Stimulated activated CD8-positive, alpha-beta memory T cell treated with anti-CD3 and anti-CD28 coated beads, Interleukin-4, amount 100 ng/mL, for 4 hours (primary cell): ENCODE measurements around the gene BRD1.
"Not testable (repeated sequence)": the region's sequence is repeated elsewhere in the genome, so short reads cannot be mapped to it uniquely, and the experiment has no call there.

Experiments used
- DNase-seq, 2 donors: peaks; one replicate each; pipeline ENCODE4 v3.0.0-alpha.2; 2020; ENCODE audit warnings: low read depth in 2 of 2, low spot score in 1 of 2

Gene BRD1

GRCh38 chr22:49853981-49854831 lies 26.5 kb upstream of the BRD1 start:
- DNase-seq, result no peak

GRCh38 chr22:49852898-49853894 lies 25.5 kb upstream of the BRD1 start, which contains the start of gene ZBED4:
Gene ZBED4, plus strand, starts transcription at chr22:49853844. Its CDS starts 29,819 bp downstream, at chr22:49883663.
- DNase-seq, result peak; percentile 91 to 94

GRCh38 chr22:49852568-49852897 lies 24.9 kb upstream of the BRD1 start:
- DNase-seq, result not testable (repeated sequence)

GRCh38 chr22:49850959-49851802 lies 23.5 kb upstream of the BRD1 start:
- DNase-seq, result no peak

GRCh38 chr22:49850021-49850911 lies 22.6 kb upstream of the BRD1 start:
- no peak for DNase-seq

GRCh38 chr22:49849161-49850020 lies 21.7 kb upstream of the BRD1 start:
- DNase-seq, result no peak

GRCh38 chr22:49848690-49849160 lies 21.1 kb upstream of the BRD1 start:
- no peak for DNase-seq

- DNase-seq, result no peak
Observed at GRCh38 chr22:49847751-49848689, 20.3 kb upstream of the BRD1 start.

GRCh38 chr22:49845666-49846459 lies 18.2 kb upstream of the BRD1 start:
- DNase-seq, result no peak

GRCh38 chr22:49845241-49845640 lies 17.6 kb upstream of the BRD1 start:
- no peak for DNase-seq

GRCh38 chr22:49838771-49839717 lies 11.4 kb upstream of the BRD1 start:
- DNase-seq, result peak; percentile 70 to 80

GRCh38 chr22:49833340-49834007 lies 5.8 kb upstream of the BRD1 start:
- DNase-seq, result no peak

GRCh38 chr22:49829044-49829853 lies 1.6 kb upstream of the BRD1 start:
- no peak for DNase-seq

- DNase-seq, result no peak
Observed at GRCh38 chr22:49828599-49828965, 909 bp upstream of the BRD1 start.
